ENCODE measurements around the gene GTPBP4.
"Not testable (repeated sequence)": the region's sequence is repeated elsewhere in the genome, so short reads cannot be mapped to it uniquely, and the experiment has no call there.

The GTPBP4 gene

DNA sequence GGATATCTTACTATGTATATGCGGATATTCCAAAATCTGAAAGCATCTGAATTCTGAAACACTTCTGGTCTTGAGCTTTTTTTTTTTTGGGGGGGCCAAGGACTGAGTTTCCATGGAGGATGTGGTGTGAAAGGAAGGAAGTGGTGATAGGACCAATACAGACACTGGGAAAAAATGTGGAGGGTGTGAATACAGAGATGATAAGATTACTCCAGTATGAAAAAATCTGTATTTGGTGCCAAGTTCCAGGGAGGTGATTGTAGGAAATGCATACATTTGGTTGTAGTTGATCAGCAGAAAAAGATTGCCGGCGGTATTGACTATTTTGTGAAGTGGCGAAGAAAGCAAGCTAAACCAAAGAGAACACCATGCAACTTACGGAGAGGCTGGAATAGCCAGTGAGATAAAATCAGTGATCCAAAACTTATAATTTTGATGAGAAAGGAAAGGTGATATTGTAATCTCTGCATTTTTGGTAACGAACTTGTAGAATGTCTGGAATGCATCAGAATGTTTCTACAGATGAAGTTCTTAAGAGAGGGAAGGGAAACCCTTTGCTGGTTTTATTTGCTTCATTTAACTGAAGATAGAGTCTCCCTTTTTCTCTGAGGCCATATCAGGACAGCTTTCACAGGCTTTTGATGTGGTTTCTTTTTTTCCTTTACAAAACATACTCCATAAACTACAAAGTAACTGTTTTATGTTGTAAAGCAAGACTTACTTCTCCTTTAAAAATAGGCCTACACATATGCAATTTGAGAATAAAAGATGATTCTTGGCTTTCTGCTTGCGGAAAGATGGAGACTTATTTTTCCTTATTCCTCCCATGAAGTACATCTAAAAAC, 73.9 kb downstream of the GTPBP4 start:
- no peaks in the 10 kb centered on the region for H3K9me3 ChIP-seq (ENCODE audit: insufficient read depth, low read depth, low read length)
- 96% methylated on average over 7 of the region's 7 CpGs for WGBS
- H3K4me1 ChIP-seq (ENCODE audit: insufficient read depth, low read length) = peaks cover 6% of the 10 kb centered on the region; the same call in 1 of the 2 replicates
- H3K4me3 ChIP-seq (ENCODE audit: low read length) = no peak overlapping the region
- H3K27me3 ChIP-seq (ENCODE audit: insufficient read depth, low read length) = no peaks in the 10 kb centered on the region
- H3K27ac ChIP-seq (ENCODE audit: low read depth, low read length) = no peak overlapping the region
- no peak overlapping the region for H3K9ac ChIP-seq (ENCODE audit: low read depth, low read length)
- H3K36me3 ChIP-seq (ENCODE audit: insufficient read depth, low read length) = no peaks in the 10 kb centered on the region

DNA sequence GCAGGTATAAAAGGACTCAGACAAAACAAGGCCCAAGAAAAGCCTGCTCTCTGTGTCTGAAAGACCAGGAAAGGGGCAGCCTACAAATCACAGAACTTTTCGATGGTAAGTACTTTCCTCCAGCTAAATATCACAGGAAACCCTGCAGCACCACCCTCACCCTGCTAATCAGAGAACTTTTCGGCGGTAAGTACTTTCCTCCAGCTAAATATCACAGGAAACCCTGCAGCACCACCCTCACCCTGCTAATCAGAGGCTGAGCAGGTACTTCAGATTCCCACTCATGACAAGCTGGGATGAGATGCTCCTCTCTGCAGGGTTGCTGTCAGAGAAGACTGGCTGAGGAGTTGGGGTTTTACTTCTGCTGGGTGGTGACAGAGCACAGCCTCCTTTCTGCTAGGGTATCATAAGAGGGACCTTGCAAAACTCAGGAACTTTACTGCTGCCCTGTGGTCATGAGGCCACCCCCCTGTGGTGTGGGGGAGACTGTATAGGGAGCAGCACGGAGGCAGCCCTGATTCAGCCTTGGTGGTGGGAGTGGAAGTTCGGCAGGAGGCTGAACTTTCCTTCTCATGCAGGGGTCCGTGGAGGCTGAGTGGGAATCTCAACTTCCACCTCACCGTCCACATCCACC, 75.1 kb downstream of the GTPBP4 start:
- Histone ChIP-seq H3K27me3 (ENCODE audit: insufficient read depth, low read length) (no peaks in the 10 kb centered on the region), H3K9me3 (ENCODE audit: insufficient read depth, low read depth, low read length) (no peaks in the 10 kb centered on the region), H3K9ac (ENCODE audit: low read depth, low read length) (no peak overlapping the region), H3K36me3 (ENCODE audit: insufficient read depth, low read length) (no peaks in the 10 kb centered on the region), H3K27ac (ENCODE audit: low read depth, low read length) (no peak overlapping the region), H3K4me1 (ENCODE audit: insufficient read depth, low read length) (no peaks in the 10 kb centered on the region), H3K4me3 (ENCODE audit: low read length) (no peak overlapping the region)
- WGBS = 89% methylated on average over 7 of the region's 7 CpGs

GRCh38 chr10:1064964-1065247, 76.7 kb downstream of the GTPBP4 start:
- 92% methylated on average over 4 of the region's 4 CpGs for WGBS
- no peak overlapping the region for H3K27ac ChIP-seq (ENCODE audit: low read depth, low read length)
- H3K27me3 ChIP-seq (ENCODE audit: insufficient read depth, low read length) = no peaks in the 10 kb centered on the region
- no peaks in the 10 kb centered on the region for H3K36me3 ChIP-seq (ENCODE audit: insufficient read depth, low read length)
- H3K4me1 ChIP-seq (ENCODE audit: insufficient read depth, low read length) = no peaks in the 10 kb centered on the region
- H3K4me3 ChIP-seq (ENCODE audit: low read length) = no peak overlapping the region
- no peak overlapping the region for H3K9ac ChIP-seq (ENCODE audit: low read depth, low read length)
- H3K9me3 ChIP-seq (ENCODE audit: insufficient read depth, low read depth, low read length) = no peaks in the 10 kb centered on the region

GRCh38 chr10:1066734-1067133, 78.5 kb downstream of the GTPBP4 start:
- H3K4me3 ChIP-seq (ENCODE audit: low read length); H3K9ac ChIP-seq (ENCODE audit: low read depth, low read length); H3K27ac ChIP-seq (ENCODE audit: low read depth, low read length); H3K4me1 ChIP-seq (ENCODE audit: insufficient read depth, low read length); H3K9me3 ChIP-seq (ENCODE audit: insufficient read depth, low read depth, low read length); H3K27me3 ChIP-seq (ENCODE audit: insufficient read depth, low read length); H3K36me3 ChIP-seq (ENCODE audit: insufficient read depth, low read length): not testable (repeated sequence)
- 82% methylated on average over 6 of the region's 8 CpGs for WGBS

GRCh38 chr10:1068380-1069361, 80.4 kb downstream of the GTPBP4 start:
- Histone ChIP-seq H3K36me3 (ENCODE audit: insufficient read depth, low read length) (peaks cover 17% of the 10 kb centered on the region), H3K27ac (ENCODE audit: low read depth, low read length) (no peak overlapping the region), H3K27me3 (ENCODE audit: insufficient read depth, low read length) (no peaks in the 10 kb centered on the region), H3K4me1 (ENCODE audit: insufficient read depth, low read length) (peaks cover 5% of the 10 kb centered on the region; the same call in 1 of the 2 replicates), H3K9ac (ENCODE audit: low read depth, low read length) (no peak overlapping the region), H3K4me3 (ENCODE audit: low read length) (no peak overlapping the region), H3K9me3 (ENCODE audit: insufficient read depth, low read depth, low read length) (no peaks in the 10 kb centered on the region)
- 92% methylated on average over 9 of the region's 10 CpGs for WGBS
